KMS-11 (cell line): ENCODE measurements around the gene PUM2.

Source experiments
- H2AFZ ChIP-seq: fragments of 200-600 bp; sonication (generic); 2 replicates; pipeline ENCODE4 v1.6.1; 2016; ENCODE audit warnings: antibody characterized with exemption, mixed run types, low read depth
- H3K27ac ChIP-seq: fragments of 200-600 bp; sonication (generic); 2 replicates; pipeline ENCODE4 v1.6.1; 2016; ENCODE audit warnings: mild to moderate bottlenecking, mixed run types
- H3K27me3 ChIP-seq: fragments of 200-600 bp; sonication (generic); 2 replicates; pipeline ENCODE4 v1.6.1; 2017; ENCODE audit warnings: mild to moderate bottlenecking, low read depth, mixed run types, moderate library complexity; ENCODE audit not compliant: insufficient read depth
- H3K36me3 ChIP-seq: fragments of 200-600 bp; sonication (generic); 2 replicates; pipeline ENCODE4 v1.6.1; 2017; ENCODE audit warnings: mild to moderate bottlenecking, mixed run types; ENCODE audit not compliant: insufficient read depth
- H3K4me1 ChIP-seq: fragments of 200-600 bp; sonication (generic); 2 replicates; pipeline ENCODE4 v1.6.1; 2016; ENCODE audit warnings: mild to moderate bottlenecking, low read depth, mixed run types; ENCODE audit not compliant: poor library complexity, severe bottlenecking
- H3K4me2 ChIP-seq: fragments of 200-600 bp; sonication (generic); 2 replicates; pipeline ENCODE4 v1.7.0; 2016; ENCODE audit warnings: mild to moderate bottlenecking, mixed run types
- H3K4me3 ChIP-seq: fragments of 200-600 bp; sonication (generic); IDR thresholded peaks from 2 replicates; pipeline ENCODE4 v1.6.1; 2017; ENCODE audit warnings: low read depth, low read length, mixed read lengths; ENCODE audit not compliant: insufficient read depth
- H3K79me2 ChIP-seq: fragments of 200-600 bp; sonication (generic); 2 replicates; pipeline ENCODE4 v1.6.1; 2016; ENCODE audit warnings: low read depth, mixed run types; ENCODE audit not compliant: insufficient read depth
- H3K9ac ChIP-seq: fragments of 200-600 bp; sonication (generic); 2 replicates; pipeline ENCODE4 v1.6.1; 2016; ENCODE audit warnings: mild to moderate bottlenecking, mixed run types
- H4K20me1 ChIP-seq: fragments of 200-600 bp; sonication (generic); 2 replicates; pipeline ENCODE4 v1.6.1; 2016; ENCODE audit warnings: mild to moderate bottlenecking, mixed run types; ENCODE audit not compliant: insufficient read depth
- CTCF ChIP-seq: fragments of 200-600 bp; sonication (generic); conservative IDR thresholded peaks from 2 replicates; pipeline ENCODE4 v1.6.1; 2017; ENCODE audit warnings: low read depth, mild to moderate bottlenecking, antibody characterized with exemption, low read length, moderate library complexity, mixed read lengths

The PUM2 gene

GRCh38 chr2:20396356-20397000 is 45.8 kb upstream of the PUM2 start:
- H3K27ac ChIP-seq: no peak overlapping the region
- H3K27me3 ChIP-seq: no peaks in the 10 kb centered on the region
- no peak overlapping the region for H3K4me2 ChIP-seq
- H3K79me2 ChIP-seq: no peaks in the 10 kb centered on the region
- no peak overlapping the region for H2AFZ ChIP-seq
- no peak for TF ChIP-seq CTCF
- H3K36me3 ChIP-seq: no peaks in the 10 kb centered on the region
- no peaks in the 10 kb centered on the region for H4K20me1 ChIP-seq
- no peaks in the 10 kb centered on the region for H3K4me1 ChIP-seq
- no peak overlapping the region for H3K9ac ChIP-seq
- H3K4me3 ChIP-seq: no peak overlapping the region

- Histone ChIP-seq H3K27me3 (no peaks in the 10 kb centered on the region), H3K9ac (no peak overlapping the region), H3K27ac (no peak overlapping the region), H3K4me2 (no peak overlapping the region), H3K79me2 (no peaks in the 10 kb centered on the region), H3K4me3 (no peak overlapping the region), H3K36me3 (no peaks in the 10 kb centered on the region), H2AFZ (no peak overlapping the region), H3K4me1 (no peaks in the 10 kb centered on the region), H4K20me1 (no peaks in the 10 kb centered on the region)
- TF ChIP-seq CTCF: no peak
Observed at GRCh38 chr2:20393986-20394385, 43.3 kb upstream of the PUM2 start.

- Histone ChIP-seq H3K36me3 (no peaks in the 10 kb centered on the region), H3K27ac (no peak overlapping the region), H3K27me3 (no peaks in the 10 kb centered on the region), H3K9ac (no peak overlapping the region), H3K4me1 (no peaks in the 10 kb centered on the region), H3K4me2 (no peak overlapping the region), H4K20me1 (no peaks in the 10 kb centered on the region), H2AFZ (no peak overlapping the region), H3K79me2 (no peaks in the 10 kb centered on the region), H3K4me3 (no peak overlapping the region)
- TF ChIP-seq CTCF: no peak
Observed at GRCh38 chr2:20391951-20392699, 41.5 kb upstream of the PUM2 start.

GRCh38 chr2:20390524-20391123 is 40.0 kb upstream of the PUM2 start:
- Histone ChIP-seq H3K79me2 (no peaks in the 10 kb centered on the region), H3K9ac (no peak overlapping the region), H3K27me3 (no peaks in the 10 kb centered on the region), H4K20me1 (no peaks in the 10 kb centered on the region), H3K4me1 (no peaks in the 10 kb centered on the region), H3K36me3 (no peaks in the 10 kb centered on the region), H2AFZ (no peak overlapping the region), H3K4me3 (no peak overlapping the region), H3K4me2 (no peak overlapping the region), H3K27ac (no peak overlapping the region)
- no peak for TF ChIP-seq CTCF
